Stimulated activated CD8-positive, alpha-beta memory T cell treated with anti-CD3 and anti-CD28 coated beads, Interleukin-12 subunit alpha, Interleukin-12 subunit beta, amount 100 ng/mL, for 24 hours (primary cell): ENCODE measurements around the gene MYCBPAP.

Experiments used
- DNase-seq: peaks from one replicate; pipeline ENCODE4 v3.0.0-alpha.2; 2020; ENCODE audit errors: extremely low read depth

Gene MYCBPAP

DNA sequence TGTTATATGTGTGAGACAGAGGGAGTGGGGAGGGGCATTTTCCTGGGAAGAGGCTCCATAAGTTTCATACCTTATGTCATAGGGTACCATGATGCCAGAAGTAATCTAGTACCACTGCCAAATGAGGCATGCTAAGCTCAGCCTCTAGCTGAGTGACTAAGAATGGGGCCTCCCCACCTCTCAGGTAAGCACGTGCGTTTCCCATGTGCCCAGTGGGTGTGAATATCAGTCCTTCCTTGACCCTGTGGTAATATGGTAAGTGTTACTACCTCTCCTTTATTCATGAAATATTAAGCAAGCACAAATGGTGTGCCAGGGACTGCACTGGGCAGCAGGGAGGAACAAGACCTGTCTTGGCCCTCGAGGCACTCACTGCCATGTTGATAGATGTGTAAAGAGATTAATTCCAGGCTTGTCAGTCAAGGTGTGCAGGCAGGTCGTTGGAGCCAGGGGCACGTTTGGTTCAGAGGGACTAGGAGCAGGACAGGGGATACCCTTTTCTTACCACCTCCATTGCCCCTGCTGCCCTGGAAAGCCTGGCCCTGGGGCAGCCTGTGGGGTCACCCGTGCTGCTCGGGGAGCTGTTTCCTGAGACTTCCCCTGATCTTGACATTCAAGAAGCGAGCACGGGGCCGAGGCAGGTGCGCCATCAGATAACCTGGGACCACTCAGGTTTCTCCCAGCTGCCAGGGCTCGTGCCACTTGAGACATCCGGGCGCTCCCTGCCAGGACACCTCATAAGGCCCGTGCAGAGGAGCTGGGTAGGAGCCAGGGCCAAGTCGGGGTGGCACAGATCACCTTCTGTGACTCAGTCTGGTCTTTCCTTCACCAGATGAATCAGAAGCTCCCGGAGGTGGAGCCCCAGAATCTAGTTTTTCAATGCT, 20.8 kb upstream of the MYCBPAP start:
- no peak for DNase-seq

- DNase-seq, result no peak
Measured at GRCh38 chr17:50488880-50489279, 19.4 kb upstream of the MYCBPAP start.

- DNase-seq, result no peak
Measured at GRCh38 chr17:50491505-50491904, 16.7 kb upstream of the MYCBPAP start.

- no peak for DNase-seq
Measured at GRCh38 chr17:50492214-50492613, 16.0 kb upstream of the MYCBPAP start.

GRCh38 chr17:50493744-50494143, 14.5 kb upstream of the MYCBPAP start:
- DNase-seq, result no peak

GRCh38 chr17:50495217-50495823, 12.9 kb upstream of the MYCBPAP start:
- no peak for DNase-seq

DNA sequence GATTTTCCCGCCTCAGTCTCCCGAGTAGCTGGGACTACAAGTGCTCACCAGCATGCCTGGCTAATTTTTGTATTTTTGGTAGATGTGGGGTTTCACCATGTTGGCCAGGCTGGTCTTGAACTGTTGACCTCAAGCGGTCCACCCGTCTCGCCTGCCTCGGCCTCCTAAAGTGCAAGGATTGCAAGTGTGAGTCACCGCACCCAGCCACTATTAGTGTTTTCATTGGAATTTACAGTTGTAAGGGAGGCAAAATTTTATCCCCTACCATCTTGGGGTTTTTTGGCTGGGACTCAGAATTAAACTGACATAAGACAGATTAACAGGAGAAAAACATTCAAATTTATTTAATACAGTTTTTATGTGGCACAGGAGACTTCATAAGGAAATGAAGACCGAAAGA, 12.3 kb upstream of the MYCBPAP start:
- DNase-seq, result no peak

DNA sequence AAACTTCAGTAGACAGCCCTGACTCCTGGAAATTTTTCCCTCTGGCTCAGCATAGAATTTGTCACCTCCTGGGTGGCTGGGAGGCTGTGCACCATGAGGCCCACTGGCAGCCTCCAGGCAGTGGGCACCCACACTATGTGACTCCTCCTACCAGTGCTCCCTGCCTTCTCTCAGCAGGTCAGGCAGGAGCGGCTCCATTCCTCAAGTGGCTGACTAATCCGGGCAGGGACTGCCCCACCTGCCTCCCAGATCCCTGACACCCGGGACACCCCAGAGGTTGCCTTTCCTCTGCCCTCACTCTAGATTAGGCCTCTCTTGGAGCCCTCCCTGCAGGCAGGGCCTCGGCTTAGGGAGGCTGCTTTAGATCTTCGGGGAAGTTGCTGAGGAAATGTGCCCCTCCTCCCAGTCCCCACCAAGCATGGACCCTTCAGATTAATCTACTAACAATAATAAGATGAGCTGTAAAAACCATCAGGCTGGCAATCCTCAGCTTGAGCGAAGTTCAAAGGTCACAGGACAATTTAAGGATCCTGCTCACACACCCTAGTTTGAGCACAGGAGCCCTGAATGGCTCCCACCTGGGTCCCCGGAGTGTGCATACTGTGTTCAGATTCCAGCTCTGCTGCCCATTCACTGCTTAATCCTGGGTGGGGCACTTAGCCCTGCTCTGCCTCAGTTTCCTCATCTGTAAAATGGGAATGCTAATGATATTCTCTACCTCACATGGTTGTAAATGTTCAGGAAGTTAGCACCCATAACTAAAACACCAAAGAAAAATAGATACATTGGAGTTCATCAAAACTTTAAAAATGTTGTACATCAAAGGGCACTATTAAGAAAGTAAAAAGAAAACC, 10.0 kb upstream of the MYCBPAP start:
- no peak for DNase-seq

DNA sequence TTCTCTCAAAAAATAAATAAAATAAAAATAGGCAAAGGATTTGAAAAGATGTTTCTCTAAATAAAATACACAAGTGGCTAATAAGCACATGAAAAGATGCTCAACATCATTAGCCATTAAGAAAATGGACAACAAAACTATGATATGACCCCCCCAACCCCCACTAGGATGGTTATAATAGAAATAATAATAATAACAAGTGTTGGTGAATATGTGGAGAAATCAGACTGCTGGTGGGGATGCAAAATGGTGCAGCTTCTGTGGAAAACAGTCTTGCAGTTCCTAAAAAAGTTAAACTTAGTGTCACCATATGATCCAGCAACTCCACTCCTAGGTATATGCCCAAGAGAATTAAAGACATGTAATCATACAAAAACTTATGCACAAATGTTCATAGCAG, 9.0 kb upstream of the MYCBPAP start:
- DNase-seq, result no peak

- no peak for DNase-seq
Measured at GRCh38 chr17:50499721-50500120, 8.5 kb upstream of the MYCBPAP start.

DNA sequence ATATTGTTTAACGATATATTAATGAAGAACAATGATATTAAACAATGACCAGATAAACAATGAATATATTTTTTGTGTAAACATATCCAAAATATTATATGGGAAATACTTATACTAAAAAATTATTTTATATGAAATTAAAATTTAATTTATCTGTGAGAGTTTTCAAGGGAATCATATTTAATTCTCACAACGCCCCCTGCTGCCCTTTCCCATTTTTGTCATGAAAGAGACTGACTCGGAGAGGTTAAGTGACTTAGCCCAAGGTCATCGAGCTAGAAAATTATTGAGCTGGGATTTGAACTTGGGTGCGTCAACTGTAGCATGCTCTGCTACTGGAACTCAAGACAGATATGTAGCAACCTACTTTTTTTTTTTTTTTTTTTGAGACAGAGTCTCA, 7.2 kb upstream of the MYCBPAP start:
- DNase-seq, result no peak

GRCh38 chr17:50502301-50502990, 5.8 kb upstream of the MYCBPAP start:
- DNase-seq, result no peak

- DNase-seq, result no peak
Measured at GRCh38 chr17:50505591-50506130, 2.6 kb upstream of the MYCBPAP start.

DNA sequence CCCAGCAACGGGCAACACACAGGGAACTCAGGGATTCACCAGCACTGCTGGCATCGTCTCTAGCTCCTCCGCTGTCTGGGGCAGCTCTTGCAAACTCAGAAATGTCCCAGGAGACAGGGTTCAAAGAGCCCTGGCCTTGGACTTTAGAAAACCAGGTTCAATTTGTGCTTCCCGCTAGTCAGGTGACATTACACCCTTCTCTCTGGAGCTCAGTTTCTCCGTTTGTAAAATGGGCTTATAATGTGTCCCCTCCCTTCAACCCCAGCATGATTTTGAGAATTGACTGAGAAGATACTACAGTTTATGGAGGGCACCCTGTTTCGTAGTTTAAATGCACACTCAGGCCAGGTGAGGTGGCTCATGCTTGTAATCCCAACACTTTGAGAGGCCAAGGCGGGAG, 1.9 kb upstream of the MYCBPAP start:
- DNase-seq, result no peak

GRCh38 chr17:50508573-50509460, 578 bp downstream of the MYCBPAP start:
- no peak for DNase-seq

GRCh38 chr17:50511058-50511457, 2.8 kb downstream of the MYCBPAP start:
- no peak for DNase-seq

GRCh38 chr17:50513495-50513894, 5.3 kb downstream of the MYCBPAP start:
- no peak for DNase-seq

DNA sequence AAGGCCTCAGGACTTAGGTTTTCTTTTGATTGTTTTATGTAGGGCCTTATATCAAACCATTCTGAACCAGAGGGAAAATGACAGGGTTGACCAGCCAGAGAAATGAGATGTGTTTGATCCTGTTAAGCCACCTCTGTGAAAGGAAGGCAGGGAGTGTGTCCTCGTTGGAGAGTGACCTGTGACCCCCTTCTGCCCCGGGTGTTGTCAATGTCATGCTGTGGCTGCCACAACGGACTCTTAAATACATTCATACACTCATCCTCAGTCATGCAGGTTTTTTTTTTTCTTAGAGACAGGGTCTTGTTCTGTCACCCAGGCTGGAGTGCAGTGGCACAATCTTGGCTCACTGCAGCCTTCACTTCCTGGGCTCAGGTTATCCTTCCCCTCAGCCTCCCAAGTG, 6.1 kb downstream of the MYCBPAP start:
- no peak for DNase-seq

- DNase-seq, result no peak
Measured at GRCh38 chr17:50514936-50515702, 6.9 kb downstream of the MYCBPAP start.

GRCh38 chr17:50517011-50517410, 8.8 kb downstream of the MYCBPAP start:
- no peak for DNase-seq
